ENCODE results near the gene DLX4.

Gene DLX4

GRCh38 chr17:50021681-50022370 is 52.8 kb downstream of the DLX4 start:
- DNase-seq: no peak

- no peak for DNase-seq
These were observed 53.6 kb downstream of the DLX4 start for GRCh38 chr17:50022463-50023130.

GRCh38 chr17:50023520-50023919 is 54.5 kb downstream of the DLX4 start:
- no peak for DNase-seq

Measured in activated CD4-positive, alpha-beta T cell treated with anti-CD3 and anti-CD28 coated beads, Interleukin-2, amount 50 U/mL, for 16 hours (primary cell).